HG02588 (cell line): ENCODE measurements around the gene USP5.

Experiments
- ATAC-seq: cut with Tn5 transposase; IDR thresholded peaks from one replicate; pipeline ENCODE4 v1.9.1; 2021; ENCODE audit warnings: mild to moderate bottlenecking, moderate library complexity; ENCODE audit not compliant: unreplicated experiment

USP5 gene

GRCh38 chr12:6909421-6910145 lies 57.6 kb downstream of the USP5 start:
- no peak for ATAC-seq

- no peak for ATAC-seq
Observed at GRCh38 chr12:6912164-6912935, 60.4 kb downstream of the USP5 start.

GRCh38 chr12:6914246-6914946 lies 62.4 kb downstream of the USP5 start, which contains the start of gene ENO2:
ENO2 (plus strand) TSS chr12:6914580; CDS start chr12:6915833, 1,253 bp downstream.
- peak; percentile 71 for ATAC-seq

GRCh38 chr12:6914947-6915788 lies 63.2 kb downstream of the USP5 start:
- no peak for ATAC-seq

- no peak for ATAC-seq
Observed at GRCh38 chr12:6915789-6916285, 63.9 kb downstream of the USP5 start.
